SK-N-SH (cell line): ENCODE measurements around the gene IGFBPL1. TPM values are rescaled to one million over a fixed set of nuclear protein-coding genes. Genes with fewer than 3 reads are reported as not detected.

ENCODE experiments used
- CTCF ChIA-PET: fragments of 300-600, 350-600 bp; formaldehyde crosslinking; extraction: SDS; loops from one replicate; lab custom pipeline; 2021; lab: Yijun Ruan, JAX
- POLR2A ChIA-PET: fragments of 350-600 bp; sonication (Branson Sonifier 250); formaldehyde crosslinking; extraction: SDS; loops from one replicate; lab custom pipeline; 2020; ENCODE audit warnings: antibody characterized with exemption, inconsistent platforms; lab: Yijun Ruan, JAX
- DNase-seq: peaks from one replicate; pipeline ENCODE4 v3.0.0; 2012
- H2AFZ ChIP-seq: fragments of 200-600 bp; sonication (generic); 2 replicates; pipeline ENCODE4 v1.8.1; 2016; ENCODE audit warnings: antibody characterized with exemption, mild to moderate bottlenecking, low read depth
- H3F3A ChIP-seq: fragments of 200-600 bp; sonication (generic); replicated peaks from 2 replicates; pipeline ENCODE3; 2016; ENCODE audit warnings: antibody characterized with exemption, mild to moderate bottlenecking; ENCODE audit not compliant: insufficient read depth
- H3K27ac ChIP-seq, 2 experiments: fragments of 200-500 bp in 1 of 2; fragments of 200-600 bp in 1 of 2; sonication (Bioruptor generic) in 1 of 2; sonication (generic), shearing (Covaris generic) in 1 of 2; 2 replicates each; pipeline versions ENCODE4 v1.5.1 to v1.6.1; 2014 to 2016; ENCODE audit warnings: low read depth in 2 of 2, inconsistent platforms in 1 of 2, low read length in 1 of 2, mild to moderate bottlenecking in 1 of 2, mixed read lengths in 1 of 2
- H3K27me3 ChIP-seq: fragments of 200-600 bp; sonication (generic), shearing (Covaris generic); 2 replicates; pipeline ENCODE4 v1.6.1; 2016; ENCODE audit warnings: mixed run types; ENCODE audit not compliant: insufficient read depth
- H3K36me3 ChIP-seq, 2 experiments: fragments of 200-500 bp in 1 of 2; fragments of 200-600 bp in 1 of 2; sonication (Bioruptor generic) in 1 of 2; sonication (generic) in 1 of 2; replicated peaks in 1 of 2; 2 replicates each; pipeline versions ENCODE3 to v1.5.1; 2014 to 2016; ENCODE audit warnings: low read length in 1 of 2, mild to moderate bottlenecking in 1 of 2; ENCODE audit not compliant: insufficient read depth in 2 of 2, control insufficient read depth in 1 of 2
- H3K4me1 ChIP-seq, 2 experiments: fragments of 200-500 bp in 1 of 2; fragments of 200-600 bp in 1 of 2; sonication (Bioruptor generic) in 1 of 2; sonication (generic), shearing (Covaris generic) in 1 of 2; 2 replicates each; pipeline versions ENCODE4 v1.5.1 to v1.6.1; 2014 to 2016; ENCODE audit warnings: low read depth in 1 of 2, low read length in 1 of 2, mixed run types in 1 of 2; ENCODE audit not compliant: insufficient read depth in 2 of 2, control insufficient read depth in 1 of 2
- H3K4me2 ChIP-seq: fragments of 200-600 bp; sonication (generic), shearing (Covaris generic); 2 replicates; pipeline ENCODE4 v1.6.1; 2017; ENCODE audit warnings: mixed run types
- H3K4me3 ChIP-seq, 2 experiments: fragments of 200-500 bp in 1 of 2; fragments of 200-600 bp in 1 of 2; sonication (Bioruptor generic) in 1 of 2; sonication (generic), shearing (Covaris generic) in 1 of 2; 2 replicates each; pipeline versions ENCODE4 v1.5.1 to v1.8.1; 2014 to 2016; ENCODE audit warnings: low read depth in 2 of 2, inconsistent platforms in 1 of 2, low read length in 1 of 2, mild to moderate bottlenecking in 1 of 2, mixed read lengths in 1 of 2, moderate library complexity in 1 of 2
- H3K79me2 ChIP-seq: fragments of 200-600 bp; sonication (generic); 2 replicates; pipeline ENCODE4 v1.8.1; 2017; ENCODE audit warnings: mild to moderate bottlenecking; ENCODE audit not compliant: insufficient read depth
- H3K9ac ChIP-seq: fragments of 200-600 bp; sonication (generic); 2 replicates; pipeline ENCODE4 v1.6.1; 2017; ENCODE audit warnings: mixed run types
- H3K9me2 ChIP-seq: fragments of 200-600 bp; sonication (generic); 2 replicates; pipeline ENCODE4 v1.6.1; 2017; ENCODE audit warnings: mixed run types
- H3K9me3 ChIP-seq: fragments of 200-600 bp; sonication (generic); 2 replicates; pipeline ENCODE4 v1.6.1; 2017; ENCODE audit warnings: mixed run types, mild to moderate bottlenecking, moderate library complexity
- H4K20me1 ChIP-seq: fragments of 200-600 bp; sonication (generic); 2 replicates; pipeline ENCODE4 v1.6.1; 2017; ENCODE audit warnings: mild to moderate bottlenecking, mixed run types; ENCODE audit not compliant: insufficient read depth
- ELF1 ChIP-seq: IDR thresholded peaks from 2 replicates; pipeline ENCODE4 v1.4.0; 2012
- EP300 ChIP-seq, 2 experiments: IDR thresholded peaks; 2 replicates each; pipeline versions ENCODE4 v1.4.0 to v1.6.1; 2012; ENCODE audit warnings: borderline replicate concordance in 1 of 2, low read depth in 1 of 2, low read length in 1 of 2
- FOSL2 ChIP-seq: IDR thresholded peaks from 2 replicates; pipeline ENCODE4 v1.4.0; 2012; ENCODE audit warnings: low read depth, mild to moderate bottlenecking, moderate library complexity, borderline replicate concordance
- FOXM1 ChIP-seq: IDR thresholded peaks from 2 replicates; pipeline ENCODE4 v1.4.0; 2012; ENCODE audit warnings: low read depth, mild to moderate bottlenecking
- GATA2 ChIP-seq: sonication (generic); formaldehyde crosslinking; IDR thresholded peaks from 2 replicates; pipeline ENCODE4 v1.5.0; 2020; ENCODE audit warnings: mild to moderate bottlenecking, missing genetic modification reagents
- JUND ChIP-seq: IDR thresholded peaks from 2 replicates; pipeline ENCODE4 v1.4.0; 2012
- MEF2A ChIP-seq: IDR thresholded peaks from 2 replicates; pipeline ENCODE4 v1.4.0; 2012; ENCODE audit warnings: low read depth, borderline replicate concordance
- MXI1 ChIP-seq: IDR thresholded peaks from 2 replicates; pipeline ENCODE4 v1.6.1; 2012; ENCODE audit warnings: mild to moderate bottlenecking, low read depth, low read length, improper control_type of control experiment
- PBX3 ChIP-seq: IDR thresholded peaks from 2 replicates; pipeline ENCODE4; 2012
- POLR2AphosphoS5 ChIP-seq: IDR thresholded peaks from 2 replicates; pipeline ENCODE4 v1.6.1; 2012; ENCODE audit warnings: low read depth, low read length
- RAD21 ChIP-seq: IDR thresholded peaks from 2 replicates; pipeline ENCODE4 v1.6.1; 2012; ENCODE audit warnings: mild to moderate bottlenecking, low read length
- RCOR1 ChIP-seq: fragments of 150-350 bp; IDR thresholded peaks from 2 replicates; pipeline ENCODE4 v1.6.1; 2017; ENCODE audit warnings: antibody characterized with exemption, low read length
- RFX5 ChIP-seq: IDR thresholded peaks from 2 replicates; pipeline ENCODE4 v1.6.1; 2012; ENCODE audit warnings: mild to moderate bottlenecking, improper control_type of control experiment, low read length
- SIN3A ChIP-seq: IDR thresholded peaks from 2 replicates; pipeline ENCODE4 v1.6.1; 2012; ENCODE audit warnings: low read depth, mild to moderate bottlenecking, low read length, moderate library complexity, borderline replicate concordance
- SMC3 ChIP-seq: IDR thresholded peaks from 2 replicates; pipeline ENCODE4 v1.6.1; 2012; ENCODE audit warnings: low read depth, low read length, improper control_type of control experiment
- TAF1 ChIP-seq: IDR thresholded peaks from 2 replicates; pipeline ENCODE4 v1.6.1; 2012; ENCODE audit warnings: low read depth, mild to moderate bottlenecking, low read length, moderate library complexity, borderline replicate concordance
- WGBS: methylation state at CpG from one replicate; pipeline ENCODE4 v1.1.6; 2017; ENCODE audit warnings: low lambda C conversion rate; 5-methylcytosine and 5-hydroxymethylcytosine counted together
- polyA plus RNA-seq, 3 experiments: library from polyadenylated mRNA; depleted of rRNA; stranded (reverse); fragments of >200 nt; gene quantifications; 2 replicates each; pipeline ENCODE4 v1.2.3, GENCODE V29; 2012
- TF ChIP-seq, protein P1 (sequence below): fragments of 150-350 bp; IDR thresholded peaks from 2 replicates; pipeline ENCODE4 v1.6.1; 2017; ENCODE audit warnings: antibody characterized with exemption, low read length, low read depth, borderline replicate concordance
- TF ChIP-seq, protein P2 (sequence below): fragments of 150-350 bp; IDR thresholded peaks from 2 replicates; pipeline ENCODE4 v1.6.1; 2016; ENCODE audit warnings: mild to moderate bottlenecking, low read depth, low read length
- TF ChIP-seq, protein P3 (sequence below): IDR thresholded peaks from 2 replicates; pipeline ENCODE4 v1.4.0; 2012; ENCODE audit warnings: low read depth, borderline replicate concordance

Gene IGFBPL1
- polyA plus RNA-seq, 1 of the 3 experiments (the other 2 are of a cell fraction): 0.41 TPM

DNA sequence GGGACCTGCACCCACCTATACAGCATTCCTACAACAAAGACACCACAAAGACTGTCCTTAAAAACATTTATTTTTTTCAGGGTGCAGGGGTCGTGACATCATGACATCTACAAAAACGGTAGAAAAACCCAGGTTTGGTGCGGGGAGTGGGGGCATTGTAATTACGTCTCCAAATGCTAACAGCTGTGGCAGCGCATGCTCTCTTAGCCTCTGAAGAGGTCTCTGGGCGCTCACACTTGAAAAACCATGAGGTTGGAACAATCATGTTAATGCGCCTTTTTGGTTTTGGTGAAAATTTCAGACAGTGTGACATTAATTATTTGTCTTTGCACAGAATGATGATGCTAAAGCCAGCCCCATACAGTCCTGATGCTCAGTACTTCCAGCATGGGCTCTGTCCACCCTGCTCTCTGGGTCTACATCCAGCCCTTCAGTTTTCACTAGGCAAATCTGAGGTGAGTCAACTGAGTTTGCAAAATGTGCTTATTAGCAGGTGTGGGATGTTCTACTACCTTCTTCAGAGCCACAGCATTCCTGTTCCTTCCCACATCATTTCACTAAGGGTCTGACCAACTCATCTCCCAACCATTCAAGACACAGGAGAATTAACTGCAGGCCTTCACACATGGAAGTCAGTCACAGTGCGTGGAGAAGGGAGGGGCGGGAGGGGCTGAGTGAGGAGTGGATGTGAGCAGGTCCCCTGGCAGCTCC, 17.6 kb downstream of the IGFBPL1 start:
- POLR2A ChIA-PET: no interaction called here

DNA sequence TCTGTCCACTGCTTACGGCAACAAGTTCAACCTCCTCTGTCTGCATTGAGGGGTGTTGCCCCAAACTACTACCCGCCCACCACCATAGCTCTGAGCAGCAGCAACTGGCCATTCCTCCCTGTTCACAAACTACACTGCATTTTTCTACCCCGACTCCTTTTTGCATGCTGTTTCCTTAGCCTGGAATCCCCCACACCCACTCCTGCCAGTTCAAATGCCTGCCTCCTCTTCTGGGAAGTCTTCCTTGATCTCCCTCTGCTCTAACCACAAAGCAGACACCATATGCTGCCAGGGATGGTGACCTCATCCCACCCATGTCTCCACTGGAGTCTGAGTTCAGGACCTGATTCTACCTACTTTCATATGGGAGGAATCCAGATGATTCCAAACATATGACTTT, 18.5 kb downstream of the IGFBPL1 start:
- DNase-seq: no peak
- H3K9ac ChIP-seq: no peak overlapping the region
- POLR2A ChIA-PET: interaction anchor here (1.3 to 2.3 kb wide), 3 partner anchors 8 to 13 kb away, joined by 3 to 6 read pairs (median 5); partner anchors contain the start of gene ALDH1B1
- TF ChIP-seq MXI1: no peak
- TF ChIP-seq, protein P1, sequence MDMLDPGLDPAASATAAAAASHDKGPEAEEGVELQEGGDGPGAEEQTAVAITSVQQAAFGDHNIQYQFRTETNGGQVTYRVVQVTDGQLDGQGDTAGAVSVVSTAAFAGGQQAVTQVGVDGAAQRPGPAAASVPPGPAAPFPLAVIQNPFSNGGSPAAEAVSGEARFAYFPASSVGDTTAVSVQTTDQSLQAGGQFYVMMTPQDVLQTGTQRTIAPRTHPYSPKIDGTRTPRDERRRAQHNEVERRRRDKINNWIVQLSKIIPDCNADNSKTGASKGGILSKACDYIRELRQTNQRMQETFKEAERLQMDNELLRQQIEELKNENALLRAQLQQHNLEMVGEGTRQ: no peak
- no peak for TF ChIP-seq SIN3A
- no peak for TF ChIP-seq JUND
- TF ChIP-seq RCOR1: no peak
- TF ChIP-seq GATA2 (CRISPR knock-in tag): no peak
- TF ChIP-seq FOSL2: no peak

More for the DNA sequence above, 17.6 kb downstream of the IGFBPL1 start:
- Histone ChIP-seq H2AFZ (no peak overlapping the region), H3K36me3 (peaks cover 0 to under 1% of the 10 kb centered on the region in 2 experiments), H3F3A (no peaks in the 10 kb centered on the region), H3K79me2 (no peaks in the 10 kb centered on the region), H3K9me3 (no peaks in the 10 kb centered on the region), H3K9me2 (no peaks in the 10 kb centered on the region), H3K27ac (no peak overlapping the region), H3K4me1 (peaks cover 0 to 5% of the 10 kb centered on the region in 2 experiments; a peak in 1 of 4 replicates), H4K20me1 (no peaks in the 10 kb centered on the region), H3K4me3 (no peak overlapping the region), H3K4me2 (no peak overlapping the region), H3K9ac (no peak overlapping the region), H3K27me3 (peaks cover 10% of the 10 kb centered on the region; the same call in 1 of the 2 replicates)
- no peak for DNase-seq
- CTCF ChIA-PET: interaction anchor here (1.6 to 5.0 kb wide), 2 partner anchors 10 to 493 kb away, joined by 5 to 31 read pairs; no protein-coding TSS in a partner anchor
- TF ChIP-seq EP300 (IDR thresholded peaks at IDR 0.05; ENCODE audit: borderline replicate concordance in 1 of 2, low read depth in 1 of 2, low read length in 1 of 2) (no peak), JUND (no peak), FOSL2 (no peak), ELF1 (no peak), GATA2 (CRISPR knock-in tag) (no peak), FOXM1 (no peak), PBX3 (no peak), POLR2AphosphoS5 (no peak), TAF1 (no peak), MXI1 (no peak), RAD21 (no peak), MEF2A (no peak), SIN3A (no peak), SMC3 (no peak), RFX5 (no peak)
- TF ChIP-seq, protein P2, sequence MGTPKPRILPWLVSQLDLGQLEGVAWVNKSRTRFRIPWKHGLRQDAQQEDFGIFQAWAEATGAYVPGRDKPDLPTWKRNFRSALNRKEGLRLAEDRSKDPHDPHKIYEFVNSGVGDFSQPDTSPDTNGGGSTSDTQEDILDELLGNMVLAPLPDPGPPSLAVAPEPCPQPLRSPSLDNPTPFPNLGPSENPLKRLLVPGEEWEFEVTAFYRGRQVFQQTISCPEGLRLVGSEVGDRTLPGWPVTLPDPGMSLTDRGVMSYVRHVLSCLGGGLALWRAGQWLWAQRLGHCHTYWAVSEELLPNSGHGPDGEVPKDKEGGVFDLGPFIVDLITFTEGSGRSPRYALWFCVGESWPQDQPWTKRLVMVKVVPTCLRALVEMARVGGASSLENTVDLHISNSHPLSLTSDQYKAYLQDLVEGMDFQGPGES: no peak
- TF ChIP-seq, protein P3, sequence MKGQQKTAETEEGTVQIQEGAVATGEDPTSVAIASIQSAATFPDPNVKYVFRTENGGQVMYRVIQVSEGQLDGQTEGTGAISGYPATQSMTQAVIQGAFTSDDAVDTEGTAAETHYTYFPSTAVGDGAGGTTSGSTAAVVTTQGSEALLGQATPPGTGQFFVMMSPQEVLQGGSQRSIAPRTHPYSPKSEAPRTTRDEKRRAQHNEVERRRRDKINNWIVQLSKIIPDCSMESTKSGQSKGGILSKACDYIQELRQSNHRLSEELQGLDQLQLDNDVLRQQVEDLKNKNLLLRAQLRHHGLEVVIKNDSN: no peak
- WGBS: 63% methylated on average over 9 of the region's 9 CpGs

More for the DNA sequence above, 18.5 kb downstream of the IGFBPL1 start:
- 72% methylated on average over 3 of the region's 3 CpGs for WGBS
- H3K4me1 ChIP-seq: peaks cover 0 to 5% of the 10 kb centered on the region in 2 experiments; a peak in 1 of 4 replicates
- no peaks in the 10 kb centered on the region for H3K9me2 ChIP-seq
- no peaks in the 10 kb centered on the region for H3K36me3 ChIP-seq
- H3K4me3 ChIP-seq: no peak overlapping the region
- H3K27me3 ChIP-seq: peaks cover 4% of the 10 kb centered on the region; the same call in 1 of the 2 replicates
- H2AFZ ChIP-seq: no peak overlapping the region
- H3K27ac ChIP-seq: no peak overlapping the region
- CTCF ChIA-PET: interaction anchor here (5.0 kb wide), 1 partner anchor 11 kb away, joined by 31 read pairs; no protein-coding TSS in a partner anchor
- no peaks in the 10 kb centered on the region for H4K20me1 ChIP-seq
- no peaks in the 10 kb centered on the region for H3K9me3 ChIP-seq
- no peaks in the 10 kb centered on the region for H3F3A ChIP-seq
- no peaks in the 10 kb centered on the region for H3K79me2 ChIP-seq
- H3K4me2 ChIP-seq: no peak overlapping the region
